ENCODE results near the gene TTLL8.

DNA sequence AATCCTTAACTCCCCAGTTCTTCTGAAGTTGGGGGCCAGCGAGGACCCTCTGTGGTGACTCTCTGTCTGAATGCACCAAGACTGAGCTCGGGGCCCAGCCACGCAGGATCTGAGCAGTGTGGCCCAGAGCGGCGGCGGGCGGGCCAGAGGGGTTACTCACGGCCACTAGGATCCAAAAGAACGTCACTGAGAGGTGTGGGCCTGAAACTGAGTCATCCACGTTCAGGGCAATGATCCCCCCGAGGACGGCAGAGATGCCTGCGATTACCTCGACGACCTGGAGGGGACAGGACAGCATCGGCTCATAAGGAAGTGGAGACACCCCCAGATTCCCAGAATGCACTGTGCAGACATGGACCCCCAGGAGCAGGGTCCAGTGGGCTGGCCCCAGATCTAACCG is 16.0 kb upstream of the TTLL8 start:
- TF ChIP-seq, protein P1, sequence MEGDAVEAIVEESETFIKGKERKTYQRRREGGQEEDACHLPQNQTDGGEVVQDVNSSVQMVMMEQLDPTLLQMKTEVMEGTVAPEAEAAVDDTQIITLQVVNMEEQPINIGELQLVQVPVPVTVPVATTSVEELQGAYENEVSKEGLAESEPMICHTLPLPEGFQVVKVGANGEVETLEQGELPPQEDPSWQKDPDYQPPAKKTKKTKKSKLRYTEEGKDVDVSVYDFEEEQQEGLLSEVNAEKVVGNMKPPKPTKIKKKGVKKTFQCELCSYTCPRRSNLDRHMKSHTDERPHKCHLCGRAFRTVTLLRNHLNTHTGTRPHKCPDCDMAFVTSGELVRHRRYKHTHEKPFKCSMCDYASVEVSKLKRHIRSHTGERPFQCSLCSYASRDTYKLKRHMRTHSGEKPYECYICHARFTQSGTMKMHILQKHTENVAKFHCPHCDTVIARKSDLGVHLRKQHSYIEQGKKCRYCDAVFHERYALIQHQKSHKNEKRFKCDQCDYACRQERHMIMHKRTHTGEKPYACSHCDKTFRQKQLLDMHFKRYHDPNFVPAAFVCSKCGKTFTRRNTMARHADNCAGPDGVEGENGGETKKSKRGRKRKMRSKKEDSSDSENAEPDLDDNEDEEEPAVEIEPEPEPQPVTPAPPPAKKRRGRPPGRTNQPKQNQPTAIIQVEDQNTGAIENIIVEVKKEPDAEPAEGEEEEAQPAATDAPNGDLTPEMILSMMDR (IDR thresholded peaks at IDR 0.05) = no peak
- TF ChIP-seq POLR2A (IDR thresholded peaks at IDR 0.05) = no peak

Data from lower leg skin (tissue), 3 donors.